H9 (cell line): Measurements from ENCODE around the gene DCDC2. TPM values are rescaled to one million over a fixed set of nuclear protein-coding genes. Genes with fewer than 3 reads are reported as not detected.

Experiments used
- DNase-seq: peaks from one replicate; pipeline ENCODE4 v3.0.0-alpha.2; 2017
- H2AFZ ChIP-seq: one replicate; pipeline ENCODE4 v1.6.1; 2013; ENCODE audit warnings: mild to moderate bottlenecking, low read length, control low read depth, moderate library complexity
- H2AK5ac ChIP-seq: 2 replicates; pipeline ENCODE4 v1.6.1; 2013; ENCODE audit warnings: low read length, control low read depth, mixed read lengths; ENCODE audit not compliant: insufficient read length
- H2BK120ac ChIP-seq: one replicate; pipeline ENCODE4 v1.6.1; 2013; ENCODE audit warnings: low read depth, mild to moderate bottlenecking, low read length, control low read depth, inconsistent platforms; ENCODE audit not compliant: poor library complexity, severe bottlenecking
- H2BK12ac ChIP-seq: 2 replicates; pipeline ENCODE4 v1.6.1; 2013; ENCODE audit warnings: low read length, control low read depth, mixed read lengths, low read depth; ENCODE audit not compliant: insufficient read length
- H2BK15ac ChIP-seq: 2 replicates; pipeline ENCODE4 v1.6.1; 2013; ENCODE audit warnings: low read depth, low read length, control low read depth
- H2BK20ac ChIP-seq: one replicate; pipeline ENCODE4 v1.6.1; 2013; ENCODE audit warnings: low read depth, mild to moderate bottlenecking, low read length, control low read depth, inconsistent platforms; ENCODE audit not compliant: poor library complexity, severe bottlenecking
- H2BK5ac ChIP-seq: 2 replicates; pipeline ENCODE4 v1.6.1; 2013; ENCODE audit warnings: low read length, control low read depth, mixed read lengths; ENCODE audit not compliant: insufficient read length
- H3K14ac ChIP-seq: 2 replicates; pipeline ENCODE4 v1.6.1; 2013; ENCODE audit warnings: low read length, control low read depth; ENCODE audit not compliant: insufficient read depth
- H3K18ac ChIP-seq: 2 replicates; pipeline ENCODE4 v1.6.1; 2013; ENCODE audit warnings: low read depth, mild to moderate bottlenecking, mixed read lengths, low read length, control low read depth; ENCODE audit not compliant: insufficient read length
- H3K23ac ChIP-seq: 2 replicates; pipeline ENCODE4 v1.6.1; 2013; ENCODE audit warnings: low read length, control low read depth, mixed read lengths, low read depth; ENCODE audit not compliant: insufficient read length
- H3K23me2 ChIP-seq: 2 replicates; pipeline ENCODE4 v1.6.1; 2013; ENCODE audit warnings: low read depth, mild to moderate bottlenecking, mixed read lengths, low read length, control low read depth; ENCODE audit not compliant: insufficient read length, poor library complexity, severe bottlenecking
- H3K27ac ChIP-seq: 2 replicates; pipeline ENCODE4 v1.5.1; 2013; ENCODE audit warnings: low read length, control low read depth, mixed read lengths, low read depth; ENCODE audit not compliant: insufficient read length
- H3K27me3 ChIP-seq: 2 replicates; pipeline ENCODE4 v1.6.1; 2013; ENCODE audit warnings: low read length, control low read depth, inconsistent platforms; ENCODE audit not compliant: insufficient read depth
- H3K4ac ChIP-seq: 2 replicates; pipeline ENCODE4 v1.6.1; 2013; ENCODE audit warnings: low read depth, mild to moderate bottlenecking, control low read depth, inconsistent platforms, low read length, moderate library complexity
- H3K4me1 ChIP-seq: 2 replicates; pipeline ENCODE4 v1.6.1; 2013; ENCODE audit warnings: low read length, control low read depth, inconsistent platforms; ENCODE audit not compliant: insufficient read depth
- H3K4me2 ChIP-seq: 2 replicates; pipeline ENCODE4 v1.6.1; 2013; ENCODE audit warnings: low read length, control low read depth, mixed read lengths; ENCODE audit not compliant: insufficient read length, insufficient read depth
- H3K56ac ChIP-seq: 2 replicates; pipeline ENCODE4 v1.6.1; 2013; ENCODE audit warnings: low read depth, mild to moderate bottlenecking, mixed read lengths, low read length, control low read depth; ENCODE audit not compliant: insufficient read length
- H3K79me1 ChIP-seq: 2 replicates; pipeline ENCODE4 v1.6.1; 2013; ENCODE audit warnings: low read depth, mild to moderate bottlenecking, moderate library complexity, low read length, control low read depth, inconsistent platforms; ENCODE audit not compliant: insufficient read depth, poor library complexity, severe bottlenecking
- H3K79me2 ChIP-seq: 2 replicates; pipeline ENCODE4 v1.6.1; 2013; ENCODE audit warnings: low read length, control low read depth, inconsistent platforms; ENCODE audit not compliant: insufficient read depth
- H3K9ac ChIP-seq: 2 replicates; pipeline ENCODE4 v1.6.1; 2013; ENCODE audit warnings: low read length, control low read depth, mixed read lengths; ENCODE audit not compliant: insufficient read length; ENCODE audit errors: extremely low read depth
- H3K9me3 ChIP-seq: one replicate; pipeline ENCODE4 v1.6.1; 2013; ENCODE audit warnings: low read depth, low read length, inconsistent platforms; ENCODE audit not compliant: control insufficient read depth
- H3T11ph ChIP-seq: one replicate; pipeline ENCODE4 v1.6.1; 2013; ENCODE audit warnings: mild to moderate bottlenecking, low read length, control low read depth, inconsistent platforms
- H4K20me1 ChIP-seq: one replicate; pipeline ENCODE4 v1.6.1; 2013; ENCODE audit not compliant: control insufficient read depth, insufficient read length, insufficient read depth
- H4K5ac ChIP-seq: 2 replicates; pipeline ENCODE4 v1.6.1; 2013; ENCODE audit warnings: low read depth, mild to moderate bottlenecking, mixed read lengths, low read length, control low read depth; ENCODE audit not compliant: insufficient read length
- H4K8ac ChIP-seq: replicated peaks from 2 replicates; pipeline ENCODE4 v1.6.1; 2013; ENCODE audit warnings: low read length, control low read depth, mixed read lengths, low read depth; ENCODE audit not compliant: insufficient read length
- H4K91ac ChIP-seq: 2 replicates; pipeline ENCODE4 v1.6.1; 2013; ENCODE audit warnings: low read depth, mild to moderate bottlenecking, moderate library complexity, mixed read lengths, low read length, control low read depth; ENCODE audit not compliant: insufficient read length
- H3K27ac Mint-ChIP-seq, 3 experiments: 2 replicates in 2 of 3; 3 replicates in 1 of 3; pipeline ENCODE4 v1.8.0; 2020 to 2021; ENCODE audit warnings: mixed read lengths in 3 of 3, mild to moderate bottlenecking in 1 of 3, moderate library complexity in 1 of 3
- H3K27me3 Mint-ChIP-seq: 2 replicates; pipeline ENCODE4 v1.8.0; 2021; ENCODE audit warnings: low read depth, mild to moderate bottlenecking, moderate library complexity, mixed read lengths
- H3K36me3 Mint-ChIP-seq, 3 experiments: 2 replicates in 2 of 3; 3 replicates in 1 of 3; pipeline ENCODE4 v1.8.0; 2020 to 2021; ENCODE audit warnings: low read depth in 3 of 3, mixed read lengths in 3 of 3; ENCODE audit not compliant: insufficient read depth in 1 of 3
- H3K4me1 Mint-ChIP-seq, 2 experiments: 2 replicates each; pipeline ENCODE4 v1.8.0; 2020; ENCODE audit warnings: mixed read lengths in 2 of 2
- H3K4me3 Mint-ChIP-seq, 2 experiments: 2 replicates in 1 of 2; 3 replicates in 1 of 2; pipeline ENCODE4 v1.8.0; 2020 to 2021; ENCODE audit warnings: mild to moderate bottlenecking in 2 of 2, mixed read lengths in 2 of 2, moderate library complexity in 1 of 2
- H3K9me3 Mint-ChIP-seq, 2 experiments: 2 replicates in 1 of 2; 3 replicates in 1 of 2; pipeline ENCODE4 v1.8.0; 2020; ENCODE audit warnings: mild to moderate bottlenecking in 2 of 2, mixed read lengths in 2 of 2, moderate library complexity in 1 of 2
- WGBS: extraction: QIAGEN DNeasy Blood & Tissue Kit; methylation state at CpG from one replicate; pipeline ENCODE4 v1.1.7; 2013; ENCODE audit warnings: missing lambda C conversion rate, low lambda C conversion rate, mixed read lengths; ENCODE audit not compliant: insufficient read length; ENCODE audit errors: extremely low coverage; 5-methylcytosine and 5-hydroxymethylcytosine counted together
- total RNA-seq: library from RNA; stranded (reverse); gene quantifications from 2 replicates; pipeline ENCODE4 v1.2.1, GENCODE V29; 2021
- TF ChIP-seq, protein P1 (sequence below): fragments of 200-600 bp; sonication (generic); conservative IDR thresholded peaks from 3 replicates; pipeline ENCODE4 v1.8.0; 2021; ENCODE audit warnings: antibody characterized with exemption, mild to moderate bottlenecking

The DCDC2 gene
- total RNA-seq, 1 experiment from 2014 or later = 0.59 TPM

DNA sequence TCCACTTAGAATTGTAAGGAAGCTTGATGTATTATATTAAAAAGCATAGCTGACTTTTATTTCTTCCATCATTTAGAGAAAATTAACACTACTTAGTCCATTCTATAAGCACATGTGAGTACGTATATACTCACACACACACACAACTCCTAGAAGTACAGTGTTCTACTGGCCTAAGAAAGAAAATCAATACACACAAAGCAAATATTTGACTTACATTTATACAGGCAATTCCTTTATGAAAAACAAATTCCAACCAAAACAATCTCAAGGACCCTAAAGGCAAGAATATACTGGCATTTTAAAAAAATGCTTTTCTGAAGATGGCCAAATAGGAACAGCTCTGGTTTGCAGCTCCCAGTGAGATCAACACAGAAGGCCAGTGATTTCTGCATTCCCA lies 160.0 kb downstream of the DCDC2 start:
- H3K4me1 Mint-ChIP-seq = no peaks in the 10 kb centered on the region
- TF ChIP-seq, protein P1, sequence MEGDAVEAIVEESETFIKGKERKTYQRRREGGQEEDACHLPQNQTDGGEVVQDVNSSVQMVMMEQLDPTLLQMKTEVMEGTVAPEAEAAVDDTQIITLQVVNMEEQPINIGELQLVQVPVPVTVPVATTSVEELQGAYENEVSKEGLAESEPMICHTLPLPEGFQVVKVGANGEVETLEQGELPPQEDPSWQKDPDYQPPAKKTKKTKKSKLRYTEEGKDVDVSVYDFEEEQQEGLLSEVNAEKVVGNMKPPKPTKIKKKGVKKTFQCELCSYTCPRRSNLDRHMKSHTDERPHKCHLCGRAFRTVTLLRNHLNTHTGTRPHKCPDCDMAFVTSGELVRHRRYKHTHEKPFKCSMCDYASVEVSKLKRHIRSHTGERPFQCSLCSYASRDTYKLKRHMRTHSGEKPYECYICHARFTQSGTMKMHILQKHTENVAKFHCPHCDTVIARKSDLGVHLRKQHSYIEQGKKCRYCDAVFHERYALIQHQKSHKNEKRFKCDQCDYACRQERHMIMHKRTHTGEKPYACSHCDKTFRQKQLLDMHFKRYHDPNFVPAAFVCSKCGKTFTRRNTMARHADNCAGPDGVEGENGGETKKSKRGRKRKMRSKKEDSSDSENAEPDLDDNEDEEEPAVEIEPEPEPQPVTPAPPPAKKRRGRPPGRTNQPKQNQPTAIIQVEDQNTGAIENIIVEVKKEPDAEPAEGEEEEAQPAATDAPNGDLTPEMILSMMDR = no peak
- H3K36me3 Mint-ChIP-seq = peaks cover 0 to 15% (median 0%) of the 10 kb centered on the region in 3 experiments; a peak in 2 of 7 replicates
- no peaks in the 10 kb centered on the region for H3K9me3 ChIP-seq
- H4K91ac ChIP-seq = no peak overlapping the region
- H3K4me3 Mint-ChIP-seq = no peak overlapping the region
- no peak overlapping the region for H2AFZ ChIP-seq
- no peak overlapping the region for H3K4ac ChIP-seq
- H3K4me1 ChIP-seq = no peaks in the 10 kb centered on the region
- no peak overlapping the region for H3K23ac ChIP-seq
- H4K20me1 ChIP-seq = no peaks in the 10 kb centered on the region
- no peak overlapping the region for H2BK15ac ChIP-seq
- H3K23me2 ChIP-seq = no peaks in the 10 kb centered on the region
- H3K79me1 ChIP-seq = no peaks in the 10 kb centered on the region
- no peaks in the 10 kb centered on the region for H3K27me3 Mint-ChIP-seq
- no peak overlapping the region for H3T11ph ChIP-seq
- no peak for DNase-seq
- no peak overlapping the region for H3K56ac ChIP-seq
- WGBS = no CpG with 5 or more reads among the region's 1 CpG
- no peak overlapping the region for H3K9ac ChIP-seq
- no peak overlapping the region for H4K8ac ChIP-seq
- peaks cover 8 to 13% of the 10 kb centered on the region in 2 experiments; a peak in 4 of 5 replicates for H3K9me3 Mint-ChIP-seq
- no peak overlapping the region for H2BK120ac ChIP-seq
- H3K79me2 ChIP-seq = no peaks in the 10 kb centered on the region
- H4K5ac ChIP-seq = no peak overlapping the region
- H3K27ac ChIP-seq = no peak overlapping the region
- no peak overlapping the region for H3K27ac Mint-ChIP-seq
- H3K18ac ChIP-seq = no peak overlapping the region
- no peak overlapping the region for H3K4me2 ChIP-seq
- H3K14ac ChIP-seq = no peak overlapping the region
- H3K27me3 ChIP-seq = no peaks in the 10 kb centered on the region
- H2BK12ac ChIP-seq = no peak overlapping the region
- H2BK20ac ChIP-seq = no peak overlapping the region
- H2AK5ac ChIP-seq = no peak overlapping the region
- no peak overlapping the region for H2BK5ac ChIP-seq
